HepG2 (cell line): ENCODE data around the gene DGCR8. TPM values are rescaled to one million over a fixed set of nuclear protein-coding genes. Genes with fewer than 3 reads are reported as not detected.

Experiments used
- ARNTL ChIP-seq: sonication (generic); formaldehyde crosslinking; IDR thresholded peaks from 2 replicates; pipeline ENCODE4 v1.4.0; 2020; ENCODE audit warnings: mild to moderate bottlenecking, missing genetic modification reagents
- ATF7-NPFF ChIP-seq: sonication (generic); formaldehyde crosslinking; IDR thresholded peaks from 2 replicates; pipeline ENCODE4 v1.8.1; 2023; ENCODE audit warnings: mild to moderate bottlenecking, low read depth, missing genetic modification reagents, moderate library complexity
- KMT2B ChIP-seq: IDR thresholded peaks from 2 replicates; pipeline ENCODE4 v1.6.1; 2016; ENCODE audit warnings: missing genetic modification reagents, missing compliant biosample characterization
- MATR3 ChIP-seq: sonication (generic); formaldehyde crosslinking; IDR thresholded peaks from 2 replicates; pipeline ENCODE4 v1.4.0; 2020; ENCODE audit warnings: missing genetic modification reagents
- NCOA2 ChIP-seq: sonication (generic); formaldehyde crosslinking; IDR thresholded peaks from 2 replicates; pipeline ENCODE4 v1.8.0; 2022; ENCODE audit warnings: inconsistent platforms
- RBAK ChIP-seq: sonication (generic); formaldehyde crosslinking; IDR thresholded peaks from 2 replicates; pipeline ENCODE4 v1.5.1; 2020; ENCODE audit warnings: mild to moderate bottlenecking, missing genetic modification reagents
- SAFB2 ChIP-seq: sonication (generic); formaldehyde crosslinking; IDR thresholded peaks from 2 replicates; pipeline ENCODE4 v1.5.1; 2020; ENCODE audit warnings: missing genetic modification reagents, low read depth, mild to moderate bottlenecking, borderline replicate concordance
- TGIF2 ChIP-seq: IDR thresholded peaks from 2 replicates; pipeline ENCODE4 v1.6.1; 2016; ENCODE audit warnings: control low read depth, missing compliant biosample characterization
- TOPORS ChIP-seq: sonication (generic); formaldehyde crosslinking; IDR thresholded peaks from 2 replicates; pipeline ENCODE4 v1.8.0; 2023; ENCODE audit warnings: mild to moderate bottlenecking, missing genetic modification reagents
- ZBTB21 ChIP-seq: sonication (generic); formaldehyde crosslinking; IDR thresholded peaks from 2 replicates; pipeline ENCODE4 v1.4.0; 2020; ENCODE audit warnings: missing genetic modification reagents
- ZBTB39 ChIP-seq: sonication (generic); formaldehyde crosslinking; IDR thresholded peaks from 2 replicates; pipeline ENCODE4 v1.5.0; 2020; ENCODE audit warnings: missing genetic modification reagents
- ZNF333 ChIP-seq: sonication (generic); formaldehyde crosslinking; IDR thresholded peaks from 2 replicates; pipeline ENCODE4 v1.4.0; 2020; ENCODE audit warnings: mild to moderate bottlenecking, missing genetic modification reagents, borderline replicate concordance
- ZNF343 ChIP-seq: sonication (generic); formaldehyde crosslinking; IDR thresholded peaks from 2 replicates; pipeline ENCODE4 v1.4.0; 2020; ENCODE audit warnings: mild to moderate bottlenecking, missing genetic modification reagents
- ZNF430 ChIP-seq: sonication (generic); formaldehyde crosslinking; IDR thresholded peaks from 2 replicates; pipeline ENCODE4 v1.9.0; 2021; ENCODE audit warnings: mild to moderate bottlenecking, missing genetic modification reagents
- ZNF468 ChIP-seq: sonication (generic); formaldehyde crosslinking; IDR thresholded peaks from 2 replicates; pipeline ENCODE4 v1.8.0; 2022; ENCODE audit warnings: mild to moderate bottlenecking, moderate library complexity, missing genetic modification reagents
- ZNF556 ChIP-seq: sonication (generic); formaldehyde crosslinking; IDR thresholded peaks from 2 replicates; pipeline ENCODE4 v1.4.0; 2020; ENCODE audit warnings: mild to moderate bottlenecking, missing genetic modification reagents, borderline replicate concordance
- ZNF615 ChIP-seq: sonication (generic); formaldehyde crosslinking; IDR thresholded peaks from 2 replicates; pipeline ENCODE4 v1.5.0; 2020; ENCODE audit warnings: mild to moderate bottlenecking, missing genetic modification reagents, borderline replicate concordance
- ZNF83 ChIP-seq: sonication (generic); formaldehyde crosslinking; IDR thresholded peaks from 2 replicates; pipeline ENCODE4 v1.4.0; 2020; ENCODE audit warnings: missing genetic modification reagents, mild to moderate bottlenecking, borderline replicate concordance
- ZNF883 ChIP-seq: sonication (generic); formaldehyde crosslinking; IDR thresholded peaks from 2 replicates; pipeline ENCODE4 v1.5.1; 2020; ENCODE audit warnings: mild to moderate bottlenecking, missing genetic modification reagents; ENCODE audit errors: not compliant biosample characterization
- polyA plus RNA-seq, 8 experiments: library from polyadenylated mRNA; depleted of rRNA in 3 of 8; stranded (reverse) in 7 of 8; unstranded in 1 of 8; fragments of >200 nt; fragmentation: Illumina TruSeq in 4 of 8; extraction: Trizol in 4 of 8; gene quantifications; 2 replicates each; pipeline versions ENCODE4 v1.2.1 to v1.2.3, GENCODE V29; 2011 to 2016; ENCODE audit warnings: low read depth in 4 of 8, missing spikeins in 1 of 8, mixed read lengths in 1 of 8; ENCODE audit not compliant: insufficient read depth in 1 of 8
- total RNA-seq, 5 experiments: library from RNA; depleted of rRNA; stranded (reverse); fragments of >200 nt; fragmentation: Illumina TruSeq; extraction: Trizol; gene quantifications; 2 replicates each; pipeline ENCODE4 v1.2.3, GENCODE V29; 2016; ENCODE audit warnings: low read depth in 1 of 5
- TF ChIP-seq, protein P1 (sequence below): sonication (generic); formaldehyde crosslinking; IDR thresholded peaks from 2 replicates; pipeline ENCODE4 v1.5.0; 2020; ENCODE audit warnings: missing genetic modification reagents
- TF ChIP-seq, protein P2 (sequence below): sonication (generic); formaldehyde crosslinking; IDR thresholded peaks from 2 replicates; pipeline ENCODE4 v1.8.1; 2023; ENCODE audit warnings: mild to moderate bottlenecking, missing genetic modification reagents, borderline replicate concordance
- TF ChIP-seq, protein P3 (sequence below): fragments of 450-650 bp; IDR thresholded peaks from 2 replicates; pipeline ENCODE4 v1.6.1; 2016
- TF ChIP-seq, protein P4 (sequence below): sonication (generic); formaldehyde crosslinking; IDR thresholded peaks from 2 replicates; pipeline ENCODE4 v1.8.0; 2022; ENCODE audit warnings: mild to moderate bottlenecking, missing genetic modification reagents, borderline replicate concordance
- TF ChIP-seq, protein P5 (sequence below): sonication (generic); formaldehyde crosslinking; IDR thresholded peaks from 2 replicates; pipeline ENCODE4 v1.4.0; 2020; ENCODE audit warnings: mild to moderate bottlenecking, missing genetic modification reagents

Gene DGCR8
- total and polyA plus RNA-seq, 2 of the 13 experiments (the other 11 are each of a cell fraction or from before 2014, with no cell fraction given) = 10.2 to 23.2 TPM

DNA sequence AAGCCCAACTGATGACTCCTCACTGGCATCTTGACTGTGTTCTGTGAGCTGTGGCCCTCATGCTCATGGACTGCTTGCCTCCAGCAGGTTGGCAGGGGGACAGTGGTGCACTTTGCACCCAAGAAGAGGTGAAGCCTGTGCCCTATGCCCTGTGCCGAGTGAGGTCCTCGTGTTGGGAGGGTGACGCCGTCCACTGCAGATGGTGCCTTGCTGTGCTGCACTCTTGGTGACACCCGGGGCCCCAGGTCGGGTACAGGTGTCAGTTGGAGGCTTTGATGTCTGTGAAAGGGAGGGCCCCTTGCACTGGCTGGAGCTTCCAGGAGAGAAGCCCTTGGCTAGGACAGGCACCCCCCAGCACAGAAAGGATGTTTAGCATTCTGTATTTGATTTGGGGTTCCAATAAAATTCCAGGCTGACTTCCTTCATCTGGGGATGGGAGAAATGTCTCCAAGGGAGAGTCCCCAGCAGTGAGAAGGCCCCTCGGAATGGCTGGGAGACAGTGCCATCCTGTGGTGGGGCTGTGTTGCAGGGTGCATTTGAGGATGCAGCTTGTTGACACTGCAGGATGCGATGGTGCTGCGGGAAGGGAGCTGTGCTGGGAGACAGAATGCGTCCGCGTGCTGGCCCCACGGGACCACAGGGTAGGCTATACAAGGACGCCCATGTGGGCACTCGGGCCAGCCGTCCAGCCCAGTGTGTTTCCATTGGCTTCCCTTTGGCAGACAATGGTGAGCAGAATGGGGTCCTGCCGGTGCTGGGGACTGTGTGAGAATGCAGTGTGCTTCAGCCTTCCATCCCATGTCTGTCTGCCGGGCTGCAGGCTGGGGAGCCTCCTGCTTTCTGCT lies 49.1 kb downstream of the DGCR8 start (continued):
- TF ChIP-seq KMT2B (CRISPR knock-in tag) (no peak), TOPORS (no peak), ZNF556 (CRISPR knock-in tag) (no peak), ZBTB21 (no peak), ZNF615 (CRISPR knock-in tag) (no peak), SAFB2 (no peak), ARNTL (no peak), ZNF430 (CRISPR knock-in tag) (no peak), NCOA2 (CRISPR knock-in tag) (no peak), ZNF343 (CRISPR knock-in tag) (no peak), ZNF883 (CRISPR knock-in tag) (no peak), TGIF2 (CRISPR knock-in tag) (no peak), RBAK (CRISPR knock-in tag) (no peak), ATF7-NPFF (CRISPR knock-in tag) (no peak), ZNF333 (CRISPR knock-in tag) (no peak), ZNF83 (CRISPR knock-in tag) (no peak), ZNF468 (CRISPR knock-in tag) (no peak), MATR3 (no peak), ZBTB39 (CRISPR knock-in tag) (0 out of 2 replicates have a peak, but pooled peaks have one; percentile 57)
- TF ChIP-seq, protein P1, sequence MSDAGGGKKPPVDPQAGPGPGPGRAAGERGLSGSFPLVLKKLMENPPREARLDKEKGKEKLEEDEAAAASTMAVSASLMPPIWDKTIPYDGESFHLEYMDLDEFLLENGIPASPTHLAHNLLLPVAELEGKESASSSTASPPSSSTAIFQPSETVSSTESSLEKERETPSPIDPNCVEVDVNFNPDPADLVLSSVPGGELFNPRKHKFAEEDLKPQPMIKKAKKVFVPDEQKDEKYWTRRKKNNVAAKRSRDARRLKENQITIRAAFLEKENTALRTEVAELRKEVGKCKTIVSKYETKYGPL (CRISPR knock-in tag) = no peak
- TF ChIP-seq, protein P2, sequence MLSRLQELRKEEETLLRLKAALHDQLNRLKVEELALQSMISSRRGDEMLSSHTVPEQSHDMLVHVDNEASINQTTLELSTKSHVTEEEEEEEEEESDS (CRISPR knock-in tag) = no peak
- TF ChIP-seq, protein P3, sequence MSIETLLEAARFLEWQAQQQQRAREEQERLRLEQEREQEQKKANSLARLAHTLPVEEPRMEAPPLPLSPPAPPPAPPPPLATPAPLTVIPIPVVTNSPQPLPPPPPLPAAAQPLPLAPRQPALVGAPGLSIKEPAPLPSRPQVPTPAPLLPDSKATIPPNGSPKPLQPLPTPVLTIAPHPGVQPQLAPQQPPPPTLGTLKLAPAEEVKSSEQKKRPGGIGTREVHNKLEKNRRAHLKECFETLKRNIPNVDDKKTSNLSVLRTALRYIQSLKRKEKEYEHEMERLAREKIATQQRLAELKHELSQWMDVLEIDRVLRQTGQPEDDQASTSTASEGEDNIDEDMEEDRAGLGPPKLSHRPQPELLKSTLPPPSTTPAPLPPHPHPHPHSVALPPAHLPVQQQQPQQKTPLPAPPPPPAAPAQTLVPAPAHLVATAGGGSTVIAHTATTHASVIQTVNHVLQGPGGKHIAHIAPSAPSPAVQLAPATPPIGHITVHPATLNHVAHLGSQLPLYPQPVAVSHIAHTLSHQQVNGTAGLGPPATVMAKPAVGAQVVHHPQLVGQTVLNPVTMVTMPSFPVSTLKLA = no peak
- TF ChIP-seq, protein P4, sequence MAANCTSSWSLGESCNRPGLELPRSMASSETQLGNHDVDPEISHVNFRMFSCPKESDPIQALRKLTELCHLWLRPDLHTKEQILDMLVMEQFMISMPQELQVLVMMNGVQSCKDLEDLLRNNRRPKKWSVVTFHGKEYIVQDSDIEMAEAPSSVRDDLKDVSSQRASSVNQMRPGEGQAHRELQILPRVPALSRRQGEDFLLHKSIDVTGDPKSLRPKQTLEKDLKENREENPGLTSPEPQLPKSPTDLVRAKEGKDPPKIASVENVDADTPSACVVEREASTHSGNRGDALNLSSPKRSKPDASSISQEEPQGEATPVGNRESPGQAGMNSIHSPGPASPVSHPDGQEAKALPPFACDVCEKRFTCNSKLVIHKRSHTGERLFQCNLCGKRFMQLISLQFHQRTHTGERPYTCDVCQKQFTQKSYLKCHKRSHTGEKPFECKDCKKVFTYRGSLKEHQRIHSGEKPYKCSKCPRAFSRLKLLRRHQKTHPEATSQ (CRISPR knock-in tag) = no peak
- TF ChIP-seq, protein P5, sequence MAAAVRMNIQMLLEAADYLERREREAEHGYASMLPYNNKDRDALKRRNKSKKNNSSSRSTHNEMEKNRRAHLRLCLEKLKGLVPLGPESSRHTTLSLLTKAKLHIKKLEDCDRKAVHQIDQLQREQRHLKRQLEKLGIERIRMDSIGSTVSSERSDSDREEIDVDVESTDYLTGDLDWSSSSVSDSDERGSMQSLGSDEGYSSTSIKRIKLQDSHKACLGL = no peak
